LNCAP (cell line): ENCODE results near the gene KIF1C.

ENCODE experiments used
- CTCF ChIP-seq: fragments of 450-650 bp; IDR thresholded peaks from 2 replicates; pipeline ENCODE4 v1.5.1; 2017; ENCODE audit warnings: mild to moderate bottlenecking

Gene KIF1C

GRCh38 chr17:4972322-4972721 lies 25.4 kb upstream of the KIF1C start:
- no peak for TF ChIP-seq CTCF

- TF ChIP-seq CTCF = no peak
These were observed 25.0 kb upstream of the KIF1C start for GRCh38 chr17:4972752-4973151.

GRCh38 chr17:4973256-4974114 lies 24.3 kb upstream of the KIF1C start:
- no peak for TF ChIP-seq CTCF

GRCh38 chr17:4974115-4974670 lies 23.6 kb upstream of the KIF1C start:
- no peak for TF ChIP-seq CTCF

DNA sequence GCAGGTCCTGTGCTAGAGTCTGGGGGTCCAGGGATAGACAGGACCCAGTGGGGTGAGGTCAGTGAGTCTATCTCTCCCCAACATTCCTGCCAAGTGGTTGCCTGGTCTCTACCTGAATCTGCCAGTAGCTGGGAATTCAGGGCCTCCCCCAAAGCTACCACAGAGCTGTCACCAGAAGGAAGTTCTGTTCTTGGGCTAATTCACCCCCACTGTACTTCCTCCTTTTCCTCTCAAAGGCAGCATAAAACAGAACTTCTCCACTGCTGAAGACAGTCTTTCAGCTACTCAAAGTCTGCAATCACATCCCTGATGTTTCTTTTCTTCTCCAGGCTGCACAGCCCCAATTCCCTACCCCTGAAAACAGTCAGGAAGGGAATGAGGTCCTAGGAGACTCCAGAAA lies 19.0 kb upstream of the KIF1C start:
- TF ChIP-seq CTCF = no peak

DNA sequence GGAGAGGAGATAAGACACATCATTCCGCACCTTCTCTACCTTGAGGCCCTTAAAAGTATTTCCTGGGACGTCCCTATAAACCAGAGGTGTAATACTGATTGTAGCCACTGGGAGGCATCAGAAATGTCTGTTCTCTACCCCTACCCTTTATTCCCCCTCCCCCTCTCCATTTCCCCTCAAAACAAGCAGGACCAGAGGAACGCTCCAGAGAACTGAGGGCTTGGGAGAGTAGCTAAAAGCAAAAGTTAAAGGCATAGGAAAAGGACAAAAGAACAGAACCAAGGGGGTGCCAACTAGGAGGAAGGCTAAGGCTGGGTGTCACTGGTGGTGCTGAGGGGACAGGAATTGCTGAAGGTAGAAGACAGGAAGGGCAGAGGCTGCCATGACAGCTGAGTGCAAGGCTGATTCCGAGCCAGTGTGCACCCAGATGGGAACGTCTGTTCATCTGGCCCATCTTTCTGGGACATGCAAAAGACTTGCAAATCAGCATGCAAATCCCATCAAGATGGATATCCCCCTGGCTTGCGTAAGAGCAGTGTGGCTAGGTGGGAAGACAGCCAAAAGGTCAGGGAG lies 17.0 kb upstream of the KIF1C start:
- peak; percentile 68 for TF ChIP-seq CTCF

- TF ChIP-seq CTCF = no peak
These were observed 15.4 kb upstream of the KIF1C start for GRCh38 chr17:4982305-4982704.
